HG03139 (cell line): ENCODE results near the gene FEV.

ENCODE experiments used
- ATAC-seq: cut with Tn5 transposase; IDR thresholded peaks from one replicate; pipeline ENCODE4 v1.9.1; 2021; ENCODE audit not compliant: unreplicated experiment

Gene FEV

GRCh38 chr2:218985021-218985324 is at the start of gene FEV:
Gene FEV, minus strand, starts transcription at chr2:218985184. Its CDS starts 109 bp downstream, at chr2:218985075.
- ATAC-seq = no peak

- no peak for ATAC-seq
These were observed 47.2 kb upstream of the FEV start for GRCh38 chr2:219032051-219032745.

- ATAC-seq = no peak
These were observed 46.2 kb upstream of the FEV start for GRCh38 chr2:219031005-219031738.

GRCh38 chr2:219030177-219030940 is 45.4 kb upstream of the FEV start:
- no peak for ATAC-seq

- ATAC-seq = no peak
These were observed 44.8 kb upstream of the FEV start for GRCh38 chr2:219029829-219030165.

GRCh38 chr2:219028996-219029828 is 44.2 kb upstream of the FEV start:
- no peak for ATAC-seq

GRCh38 chr2:219028141-219028540 is 43.2 kb upstream of the FEV start:
- no peak for ATAC-seq

GRCh38 chr2:219027511-219028055 is 42.6 kb upstream of the FEV start:
- ATAC-seq = no peak

- ATAC-seq = no peak
These were observed 42.0 kb upstream of the FEV start for GRCh38 chr2:219026946-219027345.

GRCh38 chr2:219025637-219026585 is 40.9 kb upstream of the FEV start:
- no peak for ATAC-seq

GRCh38 chr2:219024059-219024458 is 39.1 kb upstream of the FEV start:
- ATAC-seq = no peak

GRCh38 chr2:219023045-219023605 is 38.1 kb upstream of the FEV start:
- ATAC-seq = no peak

GRCh38 chr2:219022616-219023015 is 37.6 kb upstream of the FEV start:
- ATAC-seq = no peak

- ATAC-seq = no peak
These were observed 37.1 kb upstream of the FEV start for GRCh38 chr2:219022041-219022440.

- no peak for ATAC-seq
These were observed 36.6 kb upstream of the FEV start for GRCh38 chr2:219021591-219021990.

- no peak for ATAC-seq
These were observed 35.8 kb upstream of the FEV start for GRCh38 chr2:219020604-219021365.

GRCh38 chr2:219019436-219019835 is 34.5 kb upstream of the FEV start:
- ATAC-seq = no peak

- no peak for ATAC-seq
These were observed 33.7 kb upstream of the FEV start for GRCh38 chr2:219018726-219019125.

GRCh38 chr2:219018286-219018685 is 33.3 kb upstream of the FEV start:
- ATAC-seq = no peak
